ENCODE results near the gene ZSCAN22.

ZSCAN22 gene

DNA sequence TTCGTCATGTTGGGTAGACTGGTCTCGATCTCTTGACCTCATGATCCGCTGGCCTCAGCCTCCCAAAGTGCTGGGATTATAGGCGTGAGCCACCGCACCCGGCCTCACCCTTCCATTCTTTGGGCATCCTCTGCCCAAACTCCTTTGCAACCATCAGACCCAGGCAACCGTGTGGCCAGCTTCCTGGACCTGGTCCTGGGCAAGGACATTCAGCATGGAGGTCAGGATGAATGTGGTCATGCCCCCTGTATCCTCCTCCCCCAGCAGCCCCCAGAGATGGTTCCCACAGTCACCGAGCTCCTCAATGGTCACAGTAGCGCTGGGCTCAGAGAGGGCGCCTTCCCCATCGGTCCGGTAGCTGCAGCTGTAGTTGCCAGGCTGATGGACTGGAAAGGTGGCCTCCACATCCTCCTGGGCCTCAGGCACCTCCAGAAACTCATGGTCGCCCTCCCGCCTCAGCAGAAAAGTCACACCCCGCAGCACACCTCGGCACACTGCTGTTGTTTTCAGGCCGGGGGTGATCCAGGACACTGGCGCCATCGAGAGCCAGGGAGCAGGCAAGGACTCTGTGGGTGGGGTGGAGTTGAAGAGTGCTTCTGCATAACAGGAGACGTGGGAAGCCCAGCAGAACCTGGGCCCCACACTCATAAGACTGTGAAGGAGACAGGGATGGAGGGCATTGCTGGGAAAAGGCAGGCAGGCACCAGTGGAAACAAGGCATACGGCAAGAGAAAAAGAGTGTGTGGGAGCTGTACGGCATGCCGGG is 25.4 kb downstream of the ZSCAN22 start:
- TF ChIP-seq, protein P1, sequence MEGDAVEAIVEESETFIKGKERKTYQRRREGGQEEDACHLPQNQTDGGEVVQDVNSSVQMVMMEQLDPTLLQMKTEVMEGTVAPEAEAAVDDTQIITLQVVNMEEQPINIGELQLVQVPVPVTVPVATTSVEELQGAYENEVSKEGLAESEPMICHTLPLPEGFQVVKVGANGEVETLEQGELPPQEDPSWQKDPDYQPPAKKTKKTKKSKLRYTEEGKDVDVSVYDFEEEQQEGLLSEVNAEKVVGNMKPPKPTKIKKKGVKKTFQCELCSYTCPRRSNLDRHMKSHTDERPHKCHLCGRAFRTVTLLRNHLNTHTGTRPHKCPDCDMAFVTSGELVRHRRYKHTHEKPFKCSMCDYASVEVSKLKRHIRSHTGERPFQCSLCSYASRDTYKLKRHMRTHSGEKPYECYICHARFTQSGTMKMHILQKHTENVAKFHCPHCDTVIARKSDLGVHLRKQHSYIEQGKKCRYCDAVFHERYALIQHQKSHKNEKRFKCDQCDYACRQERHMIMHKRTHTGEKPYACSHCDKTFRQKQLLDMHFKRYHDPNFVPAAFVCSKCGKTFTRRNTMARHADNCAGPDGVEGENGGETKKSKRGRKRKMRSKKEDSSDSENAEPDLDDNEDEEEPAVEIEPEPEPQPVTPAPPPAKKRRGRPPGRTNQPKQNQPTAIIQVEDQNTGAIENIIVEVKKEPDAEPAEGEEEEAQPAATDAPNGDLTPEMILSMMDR (IDR thresholded peaks at IDR 0.05; ENCODE audit: borderline replicate concordance, insufficient read depth, low read depth, low read length) = no peak
- no peak overlapping the region for H3K4me3 ChIP-seq (ENCODE audit: low read depth, low read length)

- H3K4me3 ChIP-seq (ENCODE audit: low read depth, low read length) = no peak within 1 kb of the TSS
- TF ChIP-seq, protein P1 (IDR thresholded peaks at IDR 0.05; ENCODE audit: borderline replicate concordance, insufficient read depth, low read depth, low read length) = no peak
Observed at GRCh38 chr19:58352760-58353671, 26.2 kb downstream of the ZSCAN22 start, which contains the start of gene A1BG. Gene A1BG (minus strand): TSS chr19:58353492. CDS start chr19:58353437, 55 bp downstream.

GRCh38 chr19:58353717-58354477 is 27.1 kb downstream of the ZSCAN22 start:
- TF ChIP-seq, protein P1 (IDR thresholded peaks at IDR 0.05; ENCODE audit: borderline replicate concordance, insufficient read depth, low read depth, low read length) = no peak
- no peak overlapping the region for H3K4me3 ChIP-seq (ENCODE audit: low read depth, low read length)

DNA sequence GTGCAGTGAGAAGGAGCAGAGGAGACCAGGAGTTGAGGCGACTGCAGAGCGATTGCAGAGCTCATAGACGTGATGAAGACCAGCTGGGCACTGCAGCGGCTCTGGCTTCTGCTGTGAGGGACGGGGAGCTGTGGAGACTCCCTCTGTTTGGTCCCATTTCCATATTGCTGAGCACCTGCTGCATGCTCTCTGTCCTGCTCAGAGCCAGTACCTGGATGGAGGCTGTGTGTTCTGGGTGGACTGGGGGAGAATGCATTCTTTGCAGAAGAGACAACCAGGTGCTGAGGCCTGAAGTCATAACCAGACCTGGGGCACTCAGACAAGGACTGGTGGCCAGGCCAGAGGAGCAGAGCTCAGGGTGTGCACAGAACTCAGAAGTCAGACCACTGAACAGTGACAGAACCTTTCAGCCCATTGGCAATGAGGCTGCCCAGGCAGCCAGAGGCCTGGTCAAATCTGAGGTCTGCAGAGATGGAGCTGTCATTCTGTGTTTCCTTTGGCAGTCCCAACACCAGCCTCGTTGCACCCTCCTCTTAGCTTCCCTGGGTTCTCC is 27.8 kb downstream of the ZSCAN22 start:
- H3K4me3 ChIP-seq (ENCODE audit: low read depth, low read length) = no peak overlapping the region
- TF ChIP-seq, protein P1 (IDR thresholded peaks at IDR 0.05; ENCODE audit: borderline replicate concordance, insufficient read depth, low read depth, low read length) = no peak

DNA sequence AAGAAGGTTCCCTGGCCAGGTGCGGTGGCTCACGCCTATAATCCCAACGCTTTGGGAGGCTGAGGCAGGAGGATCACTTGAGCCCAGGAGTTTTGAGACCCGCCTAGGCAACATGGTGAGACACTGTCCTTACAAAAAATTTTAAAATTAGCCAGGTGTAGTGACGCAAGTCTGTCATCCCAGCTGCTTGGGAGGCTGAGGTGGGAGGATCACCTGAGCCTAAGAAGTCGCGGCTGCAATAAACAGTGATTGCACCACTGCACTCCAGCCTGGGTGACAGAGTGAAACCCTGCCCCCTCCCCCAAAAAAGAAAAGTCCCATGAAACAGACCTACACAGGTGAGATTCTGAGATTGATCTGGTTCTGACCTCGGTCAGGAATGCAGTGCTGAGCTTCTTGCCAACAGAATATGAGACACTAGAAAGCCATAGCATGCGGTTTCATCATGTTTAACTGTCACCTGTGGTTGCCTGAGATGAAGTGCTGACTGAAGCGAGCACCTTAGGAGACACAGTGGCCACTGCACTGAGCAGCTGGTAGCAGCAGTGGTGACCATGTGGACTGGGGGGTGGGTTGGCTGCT is 28.5 kb downstream of the ZSCAN22 start:
- TF ChIP-seq, protein P1 (IDR thresholded peaks at IDR 0.05; ENCODE audit: borderline replicate concordance, insufficient read depth, low read depth, low read length) = no peak

More for the DNA sequence above, 28.5 kb downstream of the ZSCAN22 start:
- H3K4me3 ChIP-seq (ENCODE audit: low read depth, low read length) = no peak overlapping the region
